ENCODE data around the gene ADCY2. TPM values are rescaled to one million over a fixed set of nuclear protein-coding genes. Genes with fewer than 3 reads are reported as not detected.

The ADCY2 gene
- total RNA-seq, 1 donor from 2014 or later: not detected

- no peaks in the 10 kb centered on the region for H3K4me1 Mint-ChIP-seq (ENCODE audit: low read depth)
- no peak overlapping the region for H3K27ac Mint-ChIP-seq
- H3K4me3 Mint-ChIP-seq: no peak overlapping the region
- H3K27me3 Mint-ChIP-seq (ENCODE audit: insufficient read depth): no peaks in the 10 kb centered on the region
- no peaks in the 10 kb centered on the region for H3K9me3 Mint-ChIP-seq
- intact Hi-C loops (cut with micrococcal nuclease): no loop called here
- H3K36me3 Mint-ChIP-seq (ENCODE audit: low read depth): no peaks in the 10 kb centered on the region
- DNase-seq (ENCODE audit: low spot score): no peak
Observed at GRCh38 chr5:7678030-7678429, 282.1 kb downstream of the ADCY2 start.

- H3K4me3 Mint-ChIP-seq: no peak overlapping the region
- no peaks in the 10 kb centered on the region for H3K36me3 Mint-ChIP-seq (ENCODE audit: low read depth)
- H3K27ac Mint-ChIP-seq: no peak overlapping the region
- H3K4me1 Mint-ChIP-seq (ENCODE audit: low read depth): no peaks in the 10 kb centered on the region
- intact Hi-C loops (cut with micrococcal nuclease): no loop called here
- DNase-seq (ENCODE audit: low spot score): no peak
- no peaks in the 10 kb centered on the region for H3K27me3 Mint-ChIP-seq (ENCODE audit: insufficient read depth)
- no peaks in the 10 kb centered on the region for H3K9me3 Mint-ChIP-seq
Observed at GRCh38 chr5:7679663-7680062, 283.7 kb downstream of the ADCY2 start.

GRCh38 chr5:7680260-7680659 lies 284.3 kb downstream of the ADCY2 start:
- Mint-ChIP-seq H3K27ac (no peak overlapping the region), H3K4me3 (no peak overlapping the region), H3K27me3 (ENCODE audit: insufficient read depth) (no peaks in the 10 kb centered on the region), H3K36me3 (ENCODE audit: low read depth) (no peaks in the 10 kb centered on the region), H3K9me3 (no peaks in the 10 kb centered on the region), H3K4me1 (ENCODE audit: low read depth) (no peaks in the 10 kb centered on the region)
- DNase-seq (ENCODE audit: low spot score): no peak
- intact Hi-C loops (cut with micrococcal nuclease): no loop called here

- no peak overlapping the region for H3K4me3 Mint-ChIP-seq
- intact Hi-C loops (cut with micrococcal nuclease): no loop called here
- no peaks in the 10 kb centered on the region for H3K27me3 Mint-ChIP-seq (ENCODE audit: insufficient read depth)
- H3K4me1 Mint-ChIP-seq (ENCODE audit: low read depth): no peaks in the 10 kb centered on the region
- H3K36me3 Mint-ChIP-seq (ENCODE audit: low read depth): no peaks in the 10 kb centered on the region
- no peak for DNase-seq (ENCODE audit: low spot score)
- no peaks in the 10 kb centered on the region for H3K9me3 Mint-ChIP-seq
- H3K27ac Mint-ChIP-seq: no peak overlapping the region
Observed at GRCh38 chr5:7682379-7682778, 286.4 kb downstream of the ADCY2 start.

GRCh38 chr5:7683753-7684152 lies 287.8 kb downstream of the ADCY2 start:
- Mint-ChIP-seq H3K4me3 (no peak overlapping the region), H3K36me3 (ENCODE audit: low read depth) (no peaks in the 10 kb centered on the region), H3K9me3 (no peaks in the 10 kb centered on the region), H3K4me1 (ENCODE audit: low read depth) (no peaks in the 10 kb centered on the region), H3K27ac (no peak overlapping the region), H3K27me3 (ENCODE audit: insufficient read depth) (no peaks in the 10 kb centered on the region)
- intact Hi-C loops (cut with micrococcal nuclease): no loop called here
- no peak for DNase-seq (ENCODE audit: low spot score)

- no peak for DNase-seq (ENCODE audit: low spot score)
- Mint-ChIP-seq H3K9me3 (no peaks in the 10 kb centered on the region), H3K36me3 (ENCODE audit: low read depth) (no peaks in the 10 kb centered on the region), H3K27ac (no peak overlapping the region), H3K4me3 (no peak overlapping the region), H3K4me1 (ENCODE audit: low read depth) (no peaks in the 10 kb centered on the region), H3K27me3 (ENCODE audit: insufficient read depth) (no peaks in the 10 kb centered on the region)
- intact Hi-C loops (cut with micrococcal nuclease): no loop called here
Observed at GRCh38 chr5:7684826-7685225, 288.9 kb downstream of the ADCY2 start.

- no peaks in the 10 kb centered on the region for H3K36me3 Mint-ChIP-seq (ENCODE audit: low read depth)
- no peak for DNase-seq (ENCODE audit: low spot score)
- no peaks in the 10 kb centered on the region for H3K27me3 Mint-ChIP-seq (ENCODE audit: insufficient read depth)
- no peaks in the 10 kb centered on the region for H3K9me3 Mint-ChIP-seq
- H3K4me1 Mint-ChIP-seq (ENCODE audit: low read depth): no peaks in the 10 kb centered on the region
- no peak overlapping the region for H3K4me3 Mint-ChIP-seq
- no peak overlapping the region for H3K27ac Mint-ChIP-seq
- intact Hi-C loops (cut with micrococcal nuclease): no loop called here
Observed at GRCh38 chr5:7686794-7687193, 290.9 kb downstream of the ADCY2 start.

GRCh38 chr5:7690557-7690956 lies 294.6 kb downstream of the ADCY2 start:
- Mint-ChIP-seq H3K27me3 (ENCODE audit: insufficient read depth) (no peaks in the 10 kb centered on the region), H3K36me3 (ENCODE audit: low read depth) (no peaks in the 10 kb centered on the region), H3K4me3 (no peak overlapping the region), H3K9me3 (no peaks in the 10 kb centered on the region), H3K27ac (no peak overlapping the region), H3K4me1 (ENCODE audit: low read depth) (no peaks in the 10 kb centered on the region)
- intact Hi-C loops (cut with micrococcal nuclease): no loop called here
- DNase-seq (ENCODE audit: low spot score): no peak

GRCh38 chr5:7705261-7705660 lies 309.3 kb downstream of the ADCY2 start:
- Mint-ChIP-seq H3K27me3 (ENCODE audit: insufficient read depth) (peaks cover under 1% of the 10 kb centered on the region), H3K4me3 (no peak overlapping the region), H3K27ac (no peak overlapping the region), H3K4me1 (ENCODE audit: low read depth) (no peaks in the 10 kb centered on the region), H3K9me3 (no peaks in the 10 kb centered on the region), H3K36me3 (ENCODE audit: low read depth) (no peaks in the 10 kb centered on the region)
- no peak for DNase-seq (ENCODE audit: low spot score)
- intact Hi-C loops (cut with micrococcal nuclease): no loop called here

- intact Hi-C loops (cut with micrococcal nuclease): no loop called here
- DNase-seq (ENCODE audit: low spot score): no peak
- H3K27ac Mint-ChIP-seq: no peak overlapping the region
- no peaks in the 10 kb centered on the region for H3K4me1 Mint-ChIP-seq (ENCODE audit: low read depth)
- H3K36me3 Mint-ChIP-seq (ENCODE audit: low read depth): no peaks in the 10 kb centered on the region
- H3K9me3 Mint-ChIP-seq: no peaks in the 10 kb centered on the region
- peaks cover 2% of the 10 kb centered on the region for H3K27me3 Mint-ChIP-seq (ENCODE audit: insufficient read depth)
- no peak overlapping the region for H3K4me3 Mint-ChIP-seq
Observed at GRCh38 chr5:7705736-7706135, 309.8 kb downstream of the ADCY2 start.

- Mint-ChIP-seq H3K4me1 (ENCODE audit: low read depth) (no peaks in the 10 kb centered on the region), H3K4me3 (no peak overlapping the region), H3K27ac (no peak overlapping the region), H3K36me3 (ENCODE audit: low read depth) (no peaks in the 10 kb centered on the region), H3K27me3 (ENCODE audit: insufficient read depth) (peaks cover 2% of the 10 kb centered on the region), H3K9me3 (no peaks in the 10 kb centered on the region)
- intact Hi-C loops (cut with micrococcal nuclease): no loop called here
- DNase-seq (ENCODE audit: low spot score): no peak
Observed at GRCh38 chr5:7706256-7706655, 310.3 kb downstream of the ADCY2 start.

- no peaks in the 10 kb centered on the region for H3K4me1 Mint-ChIP-seq (ENCODE audit: low read depth)
- peaks cover 2% of the 10 kb centered on the region for H3K27me3 Mint-ChIP-seq (ENCODE audit: insufficient read depth)
- no peak overlapping the region for H3K27ac Mint-ChIP-seq
- no peaks in the 10 kb centered on the region for H3K9me3 Mint-ChIP-seq
- no peak for DNase-seq (ENCODE audit: low spot score)
- H3K36me3 Mint-ChIP-seq (ENCODE audit: low read depth): no peaks in the 10 kb centered on the region
- intact Hi-C loops (cut with micrococcal nuclease): no loop called here
- H3K4me3 Mint-ChIP-seq: no peak overlapping the region
Observed at GRCh38 chr5:7714119-7714518, 318.2 kb downstream of the ADCY2 start.

GRCh38 chr5:7714697-7715096 lies 318.8 kb downstream of the ADCY2 start:
- intact Hi-C loops (cut with micrococcal nuclease): no loop called here
- Mint-ChIP-seq H3K27me3 (ENCODE audit: insufficient read depth) (peaks cover 2% of the 10 kb centered on the region), H3K27ac (no peak overlapping the region), H3K36me3 (ENCODE audit: low read depth) (no peaks in the 10 kb centered on the region), H3K9me3 (no peaks in the 10 kb centered on the region), H3K4me1 (ENCODE audit: low read depth) (no peaks in the 10 kb centered on the region), H3K4me3 (no peak overlapping the region)
- no peak for DNase-seq (ENCODE audit: low spot score)

GRCh38 chr5:7717691-7718090 lies 321.8 kb downstream of the ADCY2 start:
- Mint-ChIP-seq H3K27me3 (ENCODE audit: insufficient read depth) (no peaks in the 10 kb centered on the region), H3K27ac (no peak overlapping the region), H3K36me3 (ENCODE audit: low read depth) (no peaks in the 10 kb centered on the region), H3K4me3 (no peak overlapping the region), H3K4me1 (ENCODE audit: low read depth) (no peaks in the 10 kb centered on the region), H3K9me3 (no peaks in the 10 kb centered on the region)
- intact Hi-C loops (cut with micrococcal nuclease): no loop called here
- DNase-seq (ENCODE audit: low spot score): no peak
